IMR-90 (cell line): ENCODE results near the gene SLC38A9. TPM values are rescaled to one million over a fixed set of nuclear protein-coding genes. Genes with fewer than 3 reads are reported as not detected.

Source experiments
- ATAC-seq: fragments of 200-7000 bp; cut with Tn5 transposase; 2 replicates; pipeline ENCODE4 v1.9.1; 2020; ENCODE audit warnings: low read depth, mild to moderate bottlenecking, moderate library complexity
- BruUV-seq: library from RNA; stranded (reverse); fragments of 400-500 nt; replicated peaks from 2 replicates; lab custom pipeline; 2021; lab: Mats Ljungman, UMichigan
- CTCF ChIA-PET: fragments of 300-600 bp; formaldehyde crosslinking; extraction: SDS; loops from one replicate; lab custom pipeline; 2021; ENCODE audit warnings: antibody characterized with exemption; lab: Yijun Ruan, JAX
- POLR2A ChIA-PET: fragments of 300-600 bp; sonication (Branson Sonifier 250); formaldehyde crosslinking; loops from one replicate; lab custom pipeline; 2022; ENCODE audit warnings: antibody characterized with exemption; ENCODE audit not compliant: unreplicated experiment; lab: Charles Lee
- DNase-seq: peaks from one replicate; pipeline ENCODE4 v3.0.0; 2013
- H2AFZ ChIP-seq: replicated peaks from 2 replicates; pipeline ENCODE3; 2013; ENCODE audit warnings: low read length, mild to moderate bottlenecking; ENCODE audit not compliant: poor library complexity
- H2AK5ac ChIP-seq: 2 replicates; pipeline ENCODE4 v1.6.1; 2013; ENCODE audit warnings: low read depth, low read length, inconsistent platforms
- H2AK9ac ChIP-seq: replicated peaks from 2 replicates; pipeline ENCODE3; 2013; ENCODE audit warnings: mild to moderate bottlenecking, low read depth, low read length, moderate library complexity; ENCODE audit not compliant: poor library complexity
- H2BK120ac ChIP-seq: 2 replicates; pipeline ENCODE4 v1.6.1; 2013; ENCODE audit warnings: low read depth, low read length, inconsistent platforms
- H2BK15ac ChIP-seq: 3 replicates; pipeline ENCODE4 v1.6.1; 2013; ENCODE audit warnings: low read depth, low read length, inconsistent platforms
- H2BK20ac ChIP-seq: 2 replicates; pipeline ENCODE4 v1.6.1; 2013; ENCODE audit warnings: low read depth, mild to moderate bottlenecking, inconsistent platforms, low read length, moderate library complexity
- H2BK5ac ChIP-seq: 2 replicates; pipeline ENCODE4 v1.6.1; 2013; ENCODE audit warnings: mild to moderate bottlenecking, low read depth, low read length, inconsistent platforms; ENCODE audit not compliant: poor library complexity, severe bottlenecking
- H3K14ac ChIP-seq: replicated peaks from 2 replicates; pipeline ENCODE4 v1.6.1; 2013; ENCODE audit warnings: low read depth, low read length, inconsistent platforms
- H3K18ac ChIP-seq: 2 replicates; pipeline ENCODE4 v1.6.1; 2013; ENCODE audit warnings: low read depth, low read length, control low read depth
- H3K23ac ChIP-seq: 2 replicates; pipeline ENCODE4 v1.6.1; 2013; ENCODE audit warnings: low read depth, low read length, inconsistent platforms
- H3K27ac ChIP-seq: 2 replicates; pipeline ENCODE4 v1.5.1; 2013; ENCODE audit warnings: mild to moderate bottlenecking, control low read depth, low read length; ENCODE audit not compliant: insufficient read depth
- H3K27me3 ChIP-seq: 2 replicates; pipeline ENCODE4 v1.6.1; 2013; ENCODE audit warnings: low read length; ENCODE audit not compliant: control insufficient read depth, insufficient read depth
- H3K36me3 ChIP-seq: 2 replicates; pipeline ENCODE4 v1.6.1; 2013; ENCODE audit warnings: low read length, mixed read lengths; ENCODE audit not compliant: control insufficient read depth, insufficient read depth
- H3K4ac ChIP-seq: 2 replicates; pipeline ENCODE4 v1.6.1; 2013; ENCODE audit warnings: low read depth, low read length, inconsistent platforms
- H3K4me1 ChIP-seq: 2 replicates; pipeline ENCODE4 v1.6.1; 2013; ENCODE audit warnings: low read length, mixed read lengths; ENCODE audit not compliant: control insufficient read depth, insufficient read depth
- H3K4me2 ChIP-seq: 2 replicates; pipeline ENCODE4 v1.6.1; 2013; ENCODE audit warnings: low read depth, mild to moderate bottlenecking, control low read depth, low read length, moderate library complexity
- H3K4me3 ChIP-seq: 2 replicates; pipeline ENCODE4 v1.5.1; 2013; ENCODE audit warnings: low read depth, mild to moderate bottlenecking, control low read depth, low read length, moderate library complexity; ENCODE audit not compliant: insufficient read depth
- H3K56ac ChIP-seq: 2 replicates; pipeline ENCODE4 v1.6.1; 2013; ENCODE audit warnings: low read length, inconsistent platforms; ENCODE audit not compliant: insufficient read depth; ENCODE audit errors: extremely low read depth
- H3K79me1 ChIP-seq, 2 experiments: 2 replicates each; pipeline ENCODE4 v1.6.1; 2013; ENCODE audit warnings: low read length in 2 of 2, inconsistent platforms in 1 of 2, low read depth in 1 of 2
- H3K9ac ChIP-seq: 2 replicates; pipeline ENCODE4 v1.6.1; 2013; ENCODE audit warnings: low read depth, low read length, control low read depth
- H3K9me1 ChIP-seq: 2 replicates; pipeline ENCODE4 v1.6.1; 2013; ENCODE audit warnings: low read length, inconsistent platforms; ENCODE audit not compliant: insufficient read depth
- H3K9me3 ChIP-seq: 2 replicates; pipeline ENCODE4 v1.6.1; 2013; ENCODE audit warnings: low read length; ENCODE audit not compliant: control insufficient read depth, insufficient read depth
- H4K20me1 ChIP-seq: 2 replicates; pipeline ENCODE4 v1.6.1; 2013; ENCODE audit warnings: low read length, inconsistent platforms; ENCODE audit not compliant: insufficient read depth
- H4K5ac ChIP-seq: 2 replicates; pipeline ENCODE4 v1.6.1; 2013; ENCODE audit warnings: mild to moderate bottlenecking, low read depth, low read length, control low read depth
- H4K8ac ChIP-seq, 2 experiments: 2 replicates each; pipeline ENCODE4 v1.6.1; 2013; ENCODE audit warnings: low read depth in 2 of 2, low read length in 2 of 2, control low read depth in 1 of 2, inconsistent platforms in 1 of 2
- H4K91ac ChIP-seq: 2 replicates; pipeline ENCODE4 v1.6.1; 2013; ENCODE audit warnings: low read depth, low read length, inconsistent platforms; ENCODE audit not compliant: insufficient read depth
- BHLHE40 ChIP-seq: fragments of 150-350 bp; IDR thresholded peaks from 2 replicates; pipeline ENCODE4 v1.6.1; 2016; ENCODE audit warnings: mild to moderate bottlenecking, low read depth, low read length
- CEBPB ChIP-seq: IDR thresholded peaks from 2 replicates; pipeline ENCODE4 v1.6.1; 2012; ENCODE audit warnings: low read depth, low read length, improper control_type of control experiment
- CHD1 ChIP-seq: IDR thresholded peaks from 2 replicates; pipeline ENCODE4 v1.6.1; 2012; ENCODE audit warnings: low read depth, low read length, improper control_type of control experiment
- CTCF ChIP-seq: conservative IDR thresholded peaks from 2 replicates; pipeline ENCODE4 v1.5.1; 2012; ENCODE audit warnings: mild to moderate bottlenecking, low read depth, low read length, improper control_type of control experiment
- ELK1 ChIP-seq: fragments of 150-350 bp; IDR thresholded peaks from 2 replicates; pipeline ENCODE4 v1.6.1; 2016; ENCODE audit warnings: low read depth, mild to moderate bottlenecking, low read length, moderate library complexity, borderline replicate concordance
- FOS ChIP-seq: fragments of 150-350 bp; IDR thresholded peaks from 2 replicates; pipeline ENCODE4 v1.6.1; 2016; ENCODE audit warnings: low read depth, low read length
- MAFK ChIP-seq: IDR thresholded peaks from 2 replicates; pipeline ENCODE4 v1.6.1; 2012; ENCODE audit warnings: low read depth, low read length, improper control_type of control experiment
- MAZ ChIP-seq: IDR thresholded peaks from 2 replicates; pipeline ENCODE4 v1.6.1; 2012; ENCODE audit warnings: low read depth, mild to moderate bottlenecking, low read length, improper control_type of control experiment, moderate library complexity, borderline replicate concordance
- MXI1 ChIP-seq: IDR thresholded peaks from 2 replicates; pipeline ENCODE4 v1.6.1; 2012; ENCODE audit warnings: low read depth, mild to moderate bottlenecking, low read length, moderate library complexity, borderline replicate concordance
- NFE2L2 ChIP-seq: fragments of 150-350 bp; IDR thresholded peaks from 2 replicates; pipeline ENCODE4 v1.6.1; 2016; ENCODE audit warnings: low read depth, mild to moderate bottlenecking, low read length
- POLR2A ChIP-seq: IDR thresholded peaks from 2 replicates; pipeline ENCODE4 v1.6.1; 2012; ENCODE audit warnings: mild to moderate bottlenecking, low read depth, low read length
- RAD21 ChIP-seq: IDR thresholded peaks from 2 replicates; pipeline ENCODE4 v1.6.1; 2012; ENCODE audit warnings: low read length, improper control_type of control experiment
- RCOR1 ChIP-seq: IDR thresholded peaks from 2 replicates; pipeline ENCODE4 v1.6.1; 2012; ENCODE audit warnings: mild to moderate bottlenecking, low read length, improper control_type of control experiment; ENCODE audit not compliant: insufficient replicate concordance
- RFX5 ChIP-seq: IDR thresholded peaks from 2 replicates; pipeline ENCODE4 v1.8.0; 2012; ENCODE audit warnings: low read depth, mild to moderate bottlenecking, low read length, moderate library complexity
- SMC3 ChIP-seq: fragments of 150-350 bp; IDR thresholded peaks from 2 replicates; pipeline ENCODE4 v1.6.1; 2016; ENCODE audit warnings: low read depth, mild to moderate bottlenecking, antibody characterized with exemption, low read length, moderate library complexity
- USF2 ChIP-seq: fragments of 150-350 bp; IDR thresholded peaks from 2 replicates; pipeline ENCODE4 v1.6.1; 2017; ENCODE audit warnings: mild to moderate bottlenecking, antibody characterized with exemption, low read length, low read depth
- WGBS, 2 experiments: methylation state at CpG; one replicate each; pipeline versions ENCODE4 v1.1.5 to v1.1.7; 2013; ENCODE audit warnings: missing lambda C conversion rate in 2 of 2; ENCODE audit not compliant: insufficient read length in 1 of 2; ENCODE audit errors: extremely low coverage in 2 of 2; 5-methylcytosine and 5-hydroxymethylcytosine counted together
- dilution Hi-C: fragments of 300-500 bp; cut with HindIII; formaldehyde crosslinking; loops from one replicate; pipeline ENCODE4 v1.14.3; 2018; ENCODE audit warnings: low sequenced_read_pairs; ENCODE audit not compliant: unreplicated experiment
- in situ Hi-C: fragments of 300-500 bp; cut with MboI; formaldehyde crosslinking; loops from 3 replicates; pipeline ENCODE4 v1.14.3; 2019; ENCODE audit warnings: low sequenced_read_pairs, inconsistent platforms, mixed read lengths
- intact Hi-C: fragments of 100-400 bp; cut with micrococcal nuclease; formaldehyde crosslinking; loops from 2 replicates; pipeline ENCODE4 v1.10.0; 2022
- polyA plus RNA-seq, 3 experiments: library from polyadenylated mRNA; depleted of rRNA; stranded (reverse); fragments of >200 nt; gene quantifications; 2 replicates each; pipeline ENCODE4 v1.2.3, GENCODE V29; 2012; ENCODE audit warnings: low replicate concordance in 1 of 3
- total RNA-seq: library from RNA; depleted of rRNA; stranded (reverse); fragments of >200 nt; gene quantifications from 2 replicates; pipeline ENCODE4 v1.2.3, GENCODE V29; 2012

The SLC38A9 gene
- total and polyA plus RNA-seq, 2 of the 4 experiments (the other 2 are of a cell fraction): 10.5 to 24.2 TPM

- intact Hi-C loops: no loop called here
- H4K8ac ChIP-seq: no peak overlapping the region
- no peak overlapping the region for H3K18ac ChIP-seq
- no peaks in the 10 kb centered on the region for H3K9me1 ChIP-seq
- dilution Hi-C loops: no loop called here
- no peak overlapping the region for H2BK5ac ChIP-seq
- no peaks in the 10 kb centered on the region for H3K36me3 ChIP-seq
- BruUV-seq: no TSS peak
- CTCF ChIA-PET: no interaction called here
- H3K9ac ChIP-seq: no peak overlapping the region
- no peak overlapping the region for H2AFZ ChIP-seq
- no CpG with 5 or more reads among the region's 3 CpGs for WGBS, 2 experiments
- H3K4me1 ChIP-seq: no peaks in the 10 kb centered on the region
- H3K27me3 ChIP-seq: peaks cover 8% of the 10 kb centered on the region
- no peaks in the 10 kb centered on the region for H4K20me1 ChIP-seq
- H2AK9ac ChIP-seq: no peak overlapping the region
- no peak overlapping the region for H2BK15ac ChIP-seq
- no peak for TF ChIP-seq USF2
- TF ChIP-seq NFE2L2: no peak
- no peak for TF ChIP-seq MAZ
- no peak for TF ChIP-seq CEBPB
- no peak for TF ChIP-seq POLR2A
- no peak for TF ChIP-seq MXI1
- no peak for TF ChIP-seq CTCF
- no peak for TF ChIP-seq FOS
- TF ChIP-seq SMC3: no peak
- TF ChIP-seq CHD1: no peak
- TF ChIP-seq MAFK: no peak
- no peak for TF ChIP-seq RFX5
- TF ChIP-seq ELK1: no peak
- no peak for TF ChIP-seq BHLHE40
- TF ChIP-seq RCOR1: no peak
- TF ChIP-seq RAD21: no peak
- no peak overlapping the region for H4K91ac ChIP-seq
- no peak overlapping the region for H3K4ac ChIP-seq
- H3K4me3 ChIP-seq: no peak overlapping the region
- no peak overlapping the region for H3K27ac ChIP-seq
- no peak for ATAC-seq
- no peaks in the 10 kb centered on the region for H3K9me3 ChIP-seq
- no peak overlapping the region for H4K5ac ChIP-seq
- no peak overlapping the region for H2BK20ac ChIP-seq
- no peak overlapping the region for H3K14ac ChIP-seq
- DNase-seq: no peak
- no peak overlapping the region for H3K23ac ChIP-seq
- no peak overlapping the region for H3K56ac ChIP-seq
- no peak overlapping the region for H3K4me2 ChIP-seq
- no peak overlapping the region for H2AK5ac ChIP-seq
- H3K79me1 ChIP-seq: no peaks in the 10 kb centered on the region
- no peak overlapping the region for H2BK120ac ChIP-seq
- in situ Hi-C loops: no loop called here
- POLR2A ChIA-PET: no interaction called here
Measured at GRCh38 chr5:55750063-55750462, 37.9 kb upstream of the SLC38A9 start.
